Liver (tissue), 9 donors: ENCODE results near the gene SORCS2. TPM values are rescaled to one million over a fixed set of nuclear protein-coding genes. Genes with fewer than 3 reads are reported as not detected.

Experiments used
- DNase-seq: peaks from one replicate; pipeline ENCODE4 v3.0.0-alpha.2; 2017; ENCODE audit warnings: low spot score
- H3K27ac ChIP-seq, 2 donors: one replicate each; pipeline ENCODE4 v1.7.0; 2013; ENCODE audit warnings: inconsistent platforms in 2 of 2, low read length in 2 of 2, control low read depth in 1 of 2, low read depth in 1 of 2, mild to moderate bottlenecking in 1 of 2
- H3K27me3 ChIP-seq, 4 donors: one replicate each; pipeline versions ENCODE4 v1.6.1 to v1.7.0; 2013; ENCODE audit warnings: low read length in 3 of 4, inconsistent platforms in 1 of 4, mild to moderate bottlenecking in 1 of 4, moderate library complexity in 1 of 4; ENCODE audit not compliant: control insufficient read depth in 4 of 4, insufficient read depth in 4 of 4
- H3K36me3 ChIP-seq, 4 donors: one replicate each; pipeline versions ENCODE4 v1.6.1 to v1.7.0; 2013; ENCODE audit warnings: low read length in 3 of 4, mild to moderate bottlenecking in 3 of 4, low read depth in 1 of 4, moderate library complexity in 1 of 4; ENCODE audit not compliant: control insufficient read depth in 4 of 4, insufficient read depth in 3 of 4
- H3K4me1 ChIP-seq, 4 donors: one replicate each; pipeline versions ENCODE4 v1.6.1 to v1.7.0; 2013; ENCODE audit warnings: low read length in 3 of 4, mild to moderate bottlenecking in 3 of 4, moderate library complexity in 1 of 4; ENCODE audit not compliant: control insufficient read depth in 4 of 4, insufficient read depth in 4 of 4
- H3K4me3 ChIP-seq, 3 donors: one replicate each; pipeline versions ENCODE4 v1.6.1 to v1.7.0; 2013; ENCODE audit warnings: low read length in 3 of 3, control low read depth in 1 of 3, low read depth in 1 of 3, mild to moderate bottlenecking in 1 of 3
- H3K9ac ChIP-seq, 2 donors: one replicate each; pipeline ENCODE4 v1.7.0; 2013; ENCODE audit warnings: low read length in 2 of 2, mild to moderate bottlenecking in 2 of 2, moderate library complexity in 2 of 2, control low read depth in 1 of 2, low read depth in 1 of 2
- H3K9me3 ChIP-seq, 4 donors: one replicate each; pipeline versions ENCODE4 v1.6.1 to v1.7.0; 2013; ENCODE audit warnings: low read length in 3 of 4; ENCODE audit not compliant: control insufficient read depth in 4 of 4
- ATF3 ChIP-seq: IDR thresholded peaks from 2 replicates; pipeline ENCODE4 v1.6.1; 2016; ENCODE audit warnings: antibody characterized with exemption
- CTCF ChIP-seq: fragments of 150-350 bp; IDR thresholded peaks from 2 replicates; pipeline ENCODE4 v1.5.1; 2017; ENCODE audit warnings: improper control_type of control experiment, low read depth, low read length; ENCODE audit not compliant: missing input control
- EGR1 ChIP-seq, 2 donors: IDR thresholded peaks; 2 replicates each; pipeline ENCODE4 v1.6.1; 2016 to 2018; ENCODE audit warnings: antibody characterized with exemption in 2 of 2, low read depth in 2 of 2
- FOXA1 ChIP-seq: IDR thresholded peaks from 2 replicates; pipeline ENCODE4 v1.6.1; 2016; ENCODE audit warnings: antibody characterized with exemption
- GABPA ChIP-seq, 2 donors: IDR thresholded peaks in 1 of 2; conservative IDR thresholded peaks in 1 of 2; 2 replicates each; pipeline ENCODE4 v1.6.1; 2016; ENCODE audit warnings: antibody characterized with exemption in 2 of 2, mild to moderate bottlenecking in 1 of 2, moderate library complexity in 1 of 2
- HNF4A ChIP-seq, 2 donors: conservative IDR thresholded peaks; 2 replicates each; pipeline ENCODE4 v1.6.1; 2016; ENCODE audit warnings: antibody characterized with exemption in 2 of 2, mild to moderate bottlenecking in 2 of 2
- HNF4G ChIP-seq: IDR thresholded peaks from 2 replicates; pipeline ENCODE4 v1.6.1; 2016; ENCODE audit warnings: antibody characterized with exemption
- JUND ChIP-seq, 2 donors: IDR thresholded peaks; 2 replicates each; pipeline ENCODE4 v1.6.1; 2016; ENCODE audit warnings: antibody characterized with exemption in 2 of 2
- MAX ChIP-seq: IDR thresholded peaks from 2 replicates; pipeline ENCODE4 v1.6.1; 2016; ENCODE audit warnings: antibody characterized with exemption
- NR2F2 ChIP-seq: IDR thresholded peaks from 2 replicates; pipeline ENCODE4 v1.6.1; 2016; ENCODE audit warnings: antibody characterized with exemption
- RAD21 ChIP-seq, 2 donors: IDR thresholded peaks; 2 replicates each; pipeline ENCODE4 v1.6.1; 2016; ENCODE audit warnings: antibody characterized with exemption in 2 of 2, mild to moderate bottlenecking in 2 of 2
- RXRA ChIP-seq, 2 donors: IDR thresholded peaks; 2 replicates each; pipeline ENCODE4 v1.6.1; 2017 to 2018; ENCODE audit warnings: antibody characterized with exemption in 2 of 2, mild to moderate bottlenecking in 1 of 2
- SP1 ChIP-seq: IDR thresholded peaks from 2 replicates; pipeline ENCODE4 v1.6.1; 2018; ENCODE audit warnings: antibody characterized with exemption, mild to moderate bottlenecking
- TAF1 ChIP-seq: conservative IDR thresholded peaks from 2 replicates; pipeline ENCODE4 v1.6.1; 2016; ENCODE audit warnings: antibody characterized with exemption, mild to moderate bottlenecking
- YY1 ChIP-seq: IDR thresholded peaks from 2 replicates; pipeline ENCODE4 v1.6.1; 2016; ENCODE audit warnings: antibody characterized with exemption, mild to moderate bottlenecking
- WGBS: extraction: QIAGEN DNeasy Blood & Tissue Kit; methylation state at CpG from one replicate; pipeline ENCODE4 v1.1.7; 2013; 5-methylcytosine and 5-hydroxymethylcytosine counted together
- polyA plus RNA-seq, 2 donors: library from polyadenylated mRNA; stranded (reverse) in 1 of 2; unstranded in 1 of 2; fragments of 200-250 nt in 1 of 2; fragments of >200 nt in 1 of 2; fragmentation: Nextera tagmentation in 1 of 2; extraction: Ambion mirVana in 1 of 2; gene quantifications; one replicate each; pipeline versions ENCODE4 v1.2.1 to v1.2.3, GENCODE V29; 2013 to 2015
- total RNA-seq, 2 donors: library from RNA; depleted of rRNA; stranded (reverse); fragments of >200 nt; gene quantifications; one replicate each; pipeline ENCODE4 v1.2.3, GENCODE V29; 2014
- TF ChIP-seq, protein P1 (sequence below): IDR thresholded peaks from 2 replicates; pipeline ENCODE4 v1.6.1; 2016; ENCODE audit warnings: antibody characterized with exemption
- TF ChIP-seq, protein P2 (sequence below): IDR thresholded peaks from 2 replicates; pipeline ENCODE4 v1.6.1; 2016; ENCODE audit warnings: antibody characterized with exemption, mild to moderate bottlenecking
- donor health status: healthy.
- donor health status: healthy.
- donor health status: healthy.
- donor health status: healthy.
- donor health status: healthy.

The SORCS2 gene
- total and polyA plus RNA-seq, 4 donors, result 0.10 to 1.4 (median 0.92) TPM

GRCh38 chr4:7505116-7505900 is 313.0 kb downstream of the SORCS2 start:
- no peaks in the 10 kb centered on the region for H3K27me3 ChIP-seq

GRCh38 chr4:7506119-7506518 is 313.8 kb downstream of the SORCS2 start:
- Histone ChIP-seq H3K9me3 (no peaks in the 10 kb centered on the region), H3K4me3 (no peak overlapping the region), H3K36me3 (no peaks in the 10 kb centered on the region), H3K27ac (no peak overlapping the region), H3K27me3 (no peaks in the 10 kb centered on the region), H3K4me1 (no peaks in the 10 kb centered on the region), H3K9ac (no peak overlapping the region)
- DNase-seq, result no peak
- WGBS, result 89% methylated on average over 9 of the region's 9 CpGs
- TF ChIP-seq YY1 (no peak), SP1 (no peak), CTCF (no peak), GABPA (IDR thresholded peaks at IDR 0.05 in 1 of 2, conservative IDR thresholded peaks at IDR 0.05 in 1 of 2) (no peak), EGR1 (IDR thresholded peaks at IDR 0.05; ENCODE audit: low read depth in 2 of 2) (no peak), NR2F2 (no peak), ATF3 (no peak)
- TF ChIP-seq, protein P1, sequence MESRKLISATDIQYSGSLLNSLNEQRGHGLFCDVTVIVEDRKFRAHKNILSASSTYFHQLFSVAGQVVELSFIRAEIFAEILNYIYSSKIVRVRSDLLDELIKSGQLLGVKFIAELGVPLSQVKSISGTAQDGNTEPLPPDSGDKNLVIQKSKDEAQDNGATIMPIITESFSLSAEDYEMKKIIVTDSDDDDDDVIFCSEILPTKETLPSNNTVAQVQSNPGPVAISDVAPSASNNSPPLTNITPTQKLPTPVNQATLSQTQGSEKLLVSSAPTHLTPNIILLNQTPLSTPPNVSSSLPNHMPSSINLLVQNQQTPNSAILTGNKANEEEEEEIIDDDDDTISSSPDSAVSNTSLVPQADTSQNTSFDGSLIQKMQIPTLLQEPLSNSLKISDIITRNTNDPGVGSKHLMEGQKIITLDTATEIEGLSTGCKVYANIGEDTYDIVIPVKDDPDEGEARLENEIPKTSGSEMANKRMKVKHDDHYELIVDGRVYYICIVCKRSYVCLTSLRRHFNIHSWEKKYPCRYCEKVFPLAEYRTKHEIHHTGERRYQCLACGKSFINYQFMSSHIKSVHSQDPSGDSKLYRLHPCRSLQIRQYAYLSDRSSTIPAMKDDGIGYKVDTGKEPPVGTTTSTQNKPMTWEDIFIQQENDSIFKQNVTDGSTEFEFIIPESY, result no peak

More at GRCh38 chr4:7505116-7505900, 313.0 kb downstream of the SORCS2 start:
- H3K36me3 ChIP-seq, result no peaks in the 10 kb centered on the region
- no peaks in the 10 kb centered on the region for H3K9me3 ChIP-seq
- no peak overlapping the region for H3K4me3 ChIP-seq
- TF ChIP-seq RXRA (IDR thresholded peaks at IDR 0.05) (no peak), MAX (no peak), YY1 (no peak), RAD21 (IDR thresholded peaks at IDR 0.05) (no peak), FOXA1 (no peak), HNF4G (no peak), TAF1 (no peak), NR2F2 (no peak), ATF3 (no peak), JUND (IDR thresholded peaks at IDR 0.05) (no peak), HNF4A (conservative IDR thresholded peaks at IDR 0.05) (no peak), GABPA (IDR thresholded peaks at IDR 0.05 in 1 of 2, conservative IDR thresholded peaks at IDR 0.05 in 1 of 2) (no peak), SP1 (no peak)
- TF ChIP-seq, protein P1, result no peak
- TF ChIP-seq, protein P2, sequence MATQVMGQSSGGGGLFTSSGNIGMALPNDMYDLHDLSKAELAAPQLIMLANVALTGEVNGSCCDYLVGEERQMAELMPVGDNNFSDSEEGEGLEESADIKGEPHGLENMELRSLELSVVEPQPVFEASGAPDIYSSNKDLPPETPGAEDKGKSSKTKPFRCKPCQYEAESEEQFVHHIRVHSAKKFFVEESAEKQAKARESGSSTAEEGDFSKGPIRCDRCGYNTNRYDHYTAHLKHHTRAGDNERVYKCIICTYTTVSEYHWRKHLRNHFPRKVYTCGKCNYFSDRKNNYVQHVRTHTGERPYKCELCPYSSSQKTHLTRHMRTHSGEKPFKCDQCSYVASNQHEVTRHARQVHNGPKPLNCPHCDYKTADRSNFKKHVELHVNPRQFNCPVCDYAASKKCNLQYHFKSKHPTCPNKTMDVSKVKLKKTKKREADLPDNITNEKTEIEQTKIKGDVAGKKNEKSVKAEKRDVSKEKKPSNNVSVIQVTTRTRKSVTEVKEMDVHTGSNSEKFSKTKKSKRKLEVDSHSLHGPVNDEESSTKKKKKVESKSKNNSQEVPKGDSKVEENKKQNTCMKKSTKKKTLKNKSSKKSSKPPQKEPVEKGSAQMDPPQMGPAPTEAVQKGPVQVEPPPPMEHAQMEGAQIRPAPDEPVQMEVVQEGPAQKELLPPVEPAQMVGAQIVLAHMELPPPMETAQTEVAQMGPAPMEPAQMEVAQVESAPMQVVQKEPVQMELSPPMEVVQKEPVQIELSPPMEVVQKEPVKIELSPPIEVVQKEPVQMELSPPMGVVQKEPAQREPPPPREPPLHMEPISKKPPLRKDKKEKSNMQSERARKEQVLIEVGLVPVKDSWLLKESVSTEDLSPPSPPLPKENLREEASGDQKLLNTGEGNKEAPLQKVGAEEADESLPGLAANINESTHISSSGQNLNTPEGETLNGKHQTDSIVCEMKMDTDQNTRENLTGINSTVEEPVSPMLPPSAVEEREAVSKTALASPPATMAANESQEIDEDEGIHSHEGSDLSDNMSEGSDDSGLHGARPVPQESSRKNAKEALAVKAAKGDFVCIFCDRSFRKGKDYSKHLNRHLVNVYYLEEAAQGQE, result no peak
- WGBS, result 95% methylated on average over 25 of the region's 25 CpGs
- no peaks in the 10 kb centered on the region for H3K4me1 ChIP-seq
- no peak overlapping the region for H3K27ac ChIP-seq
- H3K9ac ChIP-seq, result no peak overlapping the region
- DNase-seq, result no peak
